Kidney epithelial cell (primary cell): ENCODE measurements around the gene CNNM2. TPM values are rescaled to one million over a fixed set of nuclear protein-coding genes. Genes with fewer than 3 reads are reported as not detected.

ENCODE experiments used
- DNase-seq: peaks from one replicate; pipeline ENCODE4 v3.0.0-alpha.2; 2010; ENCODE audit warnings: low read depth
- H3K27me3 ChIP-seq: 2 replicates; pipeline ENCODE4 v1.6.0; 2011; ENCODE audit warnings: low read length; ENCODE audit not compliant: control insufficient read depth, insufficient read depth
- H3K36me3 ChIP-seq: 2 replicates; pipeline ENCODE4 v1.5.1; 2011; ENCODE audit warnings: low read length; ENCODE audit not compliant: control insufficient read depth, insufficient read depth
- H3K4me3 ChIP-seq: 2 replicates; pipeline ENCODE4 v1.5.1; 2011; ENCODE audit warnings: low read depth, mild to moderate bottlenecking, control low read depth, low read length
- CTCF ChIP-seq: IDR thresholded peaks from 2 replicates; pipeline ENCODE4 v1.5.1; 2011; ENCODE audit warnings: mild to moderate bottlenecking, moderate library complexity, low read length, control low read depth, inconsistent platforms; ENCODE audit not compliant: insufficient read depth, poor library complexity, severe bottlenecking
- total RNA-seq: library from RNA; depleted of rRNA; stranded (reverse); fragments of >200 nt; gene quantifications from 2 replicates; pipeline ENCODE4 v1.2.3, GENCODE V29; 2015

CNNM2 gene
- total RNA-seq, 1 donor from 2014 or later: 6.4 TPM

DNA sequence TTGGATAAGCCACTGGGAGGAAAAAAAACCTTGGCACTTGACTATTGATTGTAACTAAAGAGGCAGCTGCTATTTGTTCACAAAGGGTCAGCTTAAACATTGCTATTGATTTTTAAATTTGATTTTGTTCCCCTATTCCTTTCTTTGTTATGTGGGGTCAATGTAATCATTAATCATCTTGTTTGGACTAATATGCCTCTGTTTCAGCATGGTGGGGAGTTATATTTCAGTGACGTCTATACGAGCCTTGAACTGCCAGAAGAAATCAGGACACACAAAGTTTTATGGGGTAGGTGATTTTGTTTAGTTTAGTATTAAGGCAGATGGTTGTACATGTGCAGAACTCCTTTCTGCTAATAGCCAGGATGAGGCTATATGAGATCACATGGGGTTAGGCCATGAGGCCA, 41.3 kb upstream of the CNNM2 start:
- no peaks in the 10 kb centered on the region for H3K36me3 ChIP-seq
- no peak for DNase-seq
- no peaks in the 10 kb centered on the region for H3K27me3 ChIP-seq
- no peak for TF ChIP-seq CTCF
- no peak overlapping the region for H3K4me3 ChIP-seq

- H3K27me3 ChIP-seq: no peaks in the 10 kb centered on the region
- H3K4me3 ChIP-seq: no peak overlapping the region
- no peak for DNase-seq
- no peaks in the 10 kb centered on the region for H3K36me3 ChIP-seq
- TF ChIP-seq CTCF: no peak
Measured at GRCh38 chr10:102878629-102879028, 39.5 kb upstream of the CNNM2 start.

DNA sequence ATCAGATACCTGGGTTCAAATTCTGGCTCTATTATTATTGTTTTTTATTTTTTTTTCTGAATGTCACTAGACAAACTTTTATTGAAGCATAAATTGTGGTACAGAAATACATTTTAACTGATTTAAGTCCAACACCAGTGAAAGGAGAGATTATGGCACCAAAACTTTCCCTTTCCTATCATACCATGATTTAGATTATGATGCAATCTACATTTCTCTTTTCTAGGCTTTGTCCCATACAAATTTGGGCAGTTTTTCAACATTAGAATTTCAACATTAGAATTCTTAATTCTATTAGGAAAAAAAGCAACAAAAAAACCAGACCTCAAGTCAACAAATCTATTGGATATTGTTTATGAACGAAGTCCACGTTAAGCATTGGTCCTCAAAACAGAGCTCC, 37.8 kb upstream of the CNNM2 start:
- no peak overlapping the region for H3K4me3 ChIP-seq
- H3K36me3 ChIP-seq: no peaks in the 10 kb centered on the region
- TF ChIP-seq CTCF: no peak
- no peaks in the 10 kb centered on the region for H3K27me3 ChIP-seq
- no peak for DNase-seq

DNA sequence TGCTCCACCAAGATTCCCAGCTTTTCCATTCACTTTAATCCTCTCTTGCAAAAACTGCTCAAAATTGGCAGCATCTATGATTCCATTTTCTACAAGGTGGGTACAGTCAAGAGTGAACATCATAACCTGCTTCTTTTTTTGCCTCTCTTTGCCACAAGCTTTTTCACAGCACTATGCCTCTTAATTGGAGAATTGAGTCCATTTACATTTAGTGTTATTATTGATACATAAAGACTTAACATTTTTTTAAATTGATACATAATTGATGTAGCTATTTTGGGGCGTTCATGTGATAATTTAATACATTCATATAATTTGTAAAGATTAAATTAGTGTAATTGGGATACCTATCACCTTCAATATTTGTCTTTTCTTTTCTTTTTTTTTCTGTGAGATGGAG, 30.0 kb upstream of the CNNM2 start:
- no peak for TF ChIP-seq CTCF
- DNase-seq: no peak
- no peak overlapping the region for H3K4me3 ChIP-seq
- H3K36me3 ChIP-seq: no peaks in the 10 kb centered on the region
- H3K27me3 ChIP-seq: no peaks in the 10 kb centered on the region

DNA sequence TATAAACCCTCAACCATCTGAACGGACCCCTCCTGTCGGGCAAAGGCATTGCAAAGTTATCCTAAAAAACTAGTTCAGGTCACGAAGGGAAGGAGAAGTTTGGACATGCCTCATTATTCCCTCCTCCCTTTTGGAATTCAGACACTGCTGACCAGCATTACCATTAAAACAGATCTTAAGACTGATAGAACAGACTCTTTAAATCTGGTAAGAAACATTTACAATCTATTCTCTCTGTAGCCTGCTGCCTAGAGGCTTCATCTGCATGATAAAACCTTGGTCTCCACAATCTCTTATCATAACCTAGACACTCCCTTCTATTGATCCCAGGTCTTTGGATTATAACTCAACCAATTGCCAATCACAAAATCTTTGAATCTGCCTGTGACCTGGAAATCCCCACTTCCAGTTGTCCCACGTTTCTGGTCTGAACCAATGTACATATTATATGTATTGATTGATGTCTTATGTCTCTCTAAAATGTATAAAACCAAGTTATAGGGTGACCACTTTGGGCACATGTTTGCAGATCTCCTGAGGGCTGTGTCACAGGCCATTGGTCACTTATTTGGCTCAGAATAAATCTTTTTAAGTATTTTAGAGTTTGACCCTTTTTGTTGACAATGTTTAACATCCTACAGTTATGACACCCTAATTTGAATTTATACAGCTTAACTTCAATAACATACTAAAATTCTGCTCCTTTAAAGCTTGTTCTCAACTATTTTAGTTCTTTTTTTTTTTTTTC, 23.5 kb upstream of the CNNM2 start:
- DNase-seq: no peak
- Histone ChIP-seq H3K36me3 (no peaks in the 10 kb centered on the region), H3K27me3 (no peaks in the 10 kb centered on the region), H3K4me3 (no peak overlapping the region)
- no peak for TF ChIP-seq CTCF

DNA sequence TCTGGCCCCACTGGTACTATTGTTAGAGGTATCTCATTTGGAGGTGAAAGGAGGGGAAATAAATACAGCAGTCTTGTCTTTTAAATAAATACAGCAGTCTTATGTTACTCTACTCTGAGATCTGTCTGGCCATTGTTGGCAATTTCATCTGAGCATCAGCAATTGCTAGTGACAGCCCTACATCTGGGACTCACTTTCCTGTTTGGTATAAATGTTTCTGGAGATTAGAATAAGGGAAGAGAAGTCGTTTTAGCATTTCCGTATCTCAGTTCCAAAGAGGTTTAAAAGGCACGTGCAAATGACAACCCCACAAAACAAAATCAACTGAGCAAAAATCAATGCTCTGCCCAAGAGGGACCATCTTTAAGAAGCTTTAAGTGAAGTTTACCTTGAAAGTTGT, 18.1 kb upstream of the CNNM2 start:
- no peak overlapping the region for H3K4me3 ChIP-seq
- no peak for TF ChIP-seq CTCF
- no peaks in the 10 kb centered on the region for H3K27me3 ChIP-seq
- no peaks in the 10 kb centered on the region for H3K36me3 ChIP-seq
- DNase-seq: no peak
